Measurements from ENCODE around the gene COPS6. TPM values are rescaled to one million over a fixed set of nuclear protein-coding genes. Genes with fewer than 3 reads are reported as not detected.

The COPS6 gene
- total RNA-seq, 1 donor from 2014 or later: 77.4 TPM

- Mint-ChIP-seq H3K4me1 (ENCODE audit: low read depth, unreplicated experiment) (peaks cover 11% of the 10 kb centered on the region), H3K9me3 (ENCODE audit: unreplicated experiment) (peaks cover 10% of the 10 kb centered on the region), H3K4me3 (ENCODE audit: unreplicated experiment) (peak overlapping the region; percentile 92), H3K27ac (ENCODE audit: unreplicated experiment) (peak overlapping the region; percentile 74), H3K36me3 (ENCODE audit: unreplicated experiment) (peaks cover 6% of the 10 kb centered on the region), H3K27me3 (ENCODE audit: unreplicated experiment) (peaks cover 15% of the 10 kb centered on the region)
- no peak for DNase-seq
- no peak for TF ChIP-seq CTCF (IDR thresholded peaks at IDR 0.05; ENCODE audit: partially characterized antibody, unreplicated experiment)
Measured at GRCh38 chr7:100082978-100083377, 5.8 kb upstream of the COPS6 start.

GRCh38 chr7:100085515-100085914 is 3.3 kb upstream of the COPS6 start:
- no peak overlapping the region for H3K27ac Mint-ChIP-seq (ENCODE audit: unreplicated experiment)
- H3K4me3 Mint-ChIP-seq (ENCODE audit: unreplicated experiment): no peak overlapping the region
- peaks cover 12% of the 10 kb centered on the region for H3K27me3 Mint-ChIP-seq (ENCODE audit: unreplicated experiment)
- H3K4me1 Mint-ChIP-seq (ENCODE audit: low read depth, unreplicated experiment): peaks cover 7% of the 10 kb centered on the region
- no peak for TF ChIP-seq CTCF (IDR thresholded peaks at IDR 0.05; ENCODE audit: partially characterized antibody, unreplicated experiment)
- no peaks in the 10 kb centered on the region for H3K36me3 Mint-ChIP-seq (ENCODE audit: unreplicated experiment)
- no peak for DNase-seq
- peaks cover 15% of the 10 kb centered on the region for H3K9me3 Mint-ChIP-seq (ENCODE audit: unreplicated experiment)

- H3K27me3 Mint-ChIP-seq (ENCODE audit: unreplicated experiment): peaks cover 14% of the 10 kb centered on the region
- no peak for TF ChIP-seq CTCF (IDR thresholded peaks at IDR 0.05; ENCODE audit: partially characterized antibody, unreplicated experiment)
- peaks cover 7% of the 10 kb centered on the region for H3K4me1 Mint-ChIP-seq (ENCODE audit: low read depth, unreplicated experiment)
- DNase-seq: no peak
- peak overlapping the region; percentile 63 for H3K4me3 Mint-ChIP-seq (ENCODE audit: unreplicated experiment)
- H3K36me3 Mint-ChIP-seq (ENCODE audit: unreplicated experiment): no peaks in the 10 kb centered on the region
- peak overlapping the region; percentile 7 for H3K27ac Mint-ChIP-seq (ENCODE audit: unreplicated experiment)
- H3K9me3 Mint-ChIP-seq (ENCODE audit: unreplicated experiment): peaks cover 14% of the 10 kb centered on the region
Measured at GRCh38 chr7:100087055-100087750, 1.6 kb upstream of the COPS6 start.

GRCh38 chr7:100088095-100088620 is 611 bp upstream of the COPS6 start:
- TF ChIP-seq CTCF (IDR thresholded peaks at IDR 0.05; ENCODE audit: partially characterized antibody, unreplicated experiment): no peak
- peak overlapping the region; percentile 90 for H3K27ac Mint-ChIP-seq (ENCODE audit: unreplicated experiment)

More at GRCh38 chr7:100088095-100088620, 611 bp upstream of the COPS6 start:
- no peaks in the 10 kb centered on the region for H3K36me3 Mint-ChIP-seq (ENCODE audit: unreplicated experiment)
- DNase-seq: no peak
- H3K27me3 Mint-ChIP-seq (ENCODE audit: unreplicated experiment): peaks cover 10% of the 10 kb centered on the region
- peaks cover 9% of the 10 kb centered on the region for H3K4me1 Mint-ChIP-seq (ENCODE audit: low read depth, unreplicated experiment)
- H3K4me3 Mint-ChIP-seq (ENCODE audit: unreplicated experiment): peak overlapping the region; percentile 94
- peaks cover 10% of the 10 kb centered on the region for H3K9me3 Mint-ChIP-seq (ENCODE audit: unreplicated experiment)
